ENCODE data around the gene FHAD1.

- TF ChIP-seq CTCF (IDR thresholded peaks at IDR 0.05) (no peak), POLR2A (IDR thresholded peaks at IDR 0.05) (no peak)
Measured at GRCh38 chr1:15222653-15223303, 24.2 kb upstream of the FHAD1 start.
